RWPE2 (cell line): ENCODE results near the gene IL1RAPL2.
A peak's percentile ranks its signal among the peaks of the same experiment; 100 is the strongest.

ENCODE experiments used
- ATAC-seq: fragments of 200-7000 bp; cut with Tn5 transposase; 3 replicates; pipeline ENCODE4 v1.9.1; 2021; ENCODE audit warnings: low read depth
- DNase-seq: peaks from one replicate; pipeline ENCODE4 v3.0.0-alpha.2; 2020; ENCODE audit warnings: low spot score
- H3K27ac ChIP-seq: fragments of 450-650 bp; 2 replicates; pipeline ENCODE4 v1.5.1; 2017; ENCODE audit warnings: mild to moderate bottlenecking; ENCODE audit not compliant: poor library complexity, severe bottlenecking
- H3K27me3 ChIP-seq: fragments of 250-450 bp; sonication (Bioruptor Pico); 2 replicates; pipeline ENCODE4 v1.5.1; 2021; ENCODE audit warnings: mild to moderate bottlenecking, moderate library complexity; ENCODE audit not compliant: insufficient read depth, poor library complexity, severe bottlenecking
- H3K36me3 ChIP-seq: fragments of 250-450 bp; sonication (Bioruptor Pico); 2 replicates; pipeline ENCODE4 v1.5.1; 2020; ENCODE audit warnings: low read depth, mild to moderate bottlenecking, moderate library complexity
- H3K4me1 ChIP-seq: fragments of 250-450 bp; sonication (Bioruptor Pico); 2 replicates; pipeline ENCODE4 v1.5.1; 2021; ENCODE audit warnings: mild to moderate bottlenecking, moderate library complexity; ENCODE audit not compliant: insufficient read depth, poor library complexity, severe bottlenecking
- H3K4me3 ChIP-seq: fragments of 250-450 bp; sonication (Bioruptor Pico); 2 replicates; pipeline ENCODE4 v1.5.1; 2021; ENCODE audit warnings: mild to moderate bottlenecking, moderate library complexity; ENCODE audit not compliant: severe bottlenecking
- H3K9me3 ChIP-seq: fragments of 250-450 bp; sonication (Bioruptor Pico); 2 replicates; pipeline ENCODE4 v1.5.1; 2021; ENCODE audit warnings: mild to moderate bottlenecking, moderate library complexity; ENCODE audit not compliant: severe bottlenecking
- TF ChIP-seq, protein P1 (sequence below): fragments of 450-650 bp; IDR thresholded peaks from one replicate; pipeline ENCODE4 v1.5.1; 2017; ENCODE audit warnings: mild to moderate bottlenecking, moderate library complexity; ENCODE audit not compliant: poor library complexity, severe bottlenecking

IL1RAPL2 gene

DNA sequence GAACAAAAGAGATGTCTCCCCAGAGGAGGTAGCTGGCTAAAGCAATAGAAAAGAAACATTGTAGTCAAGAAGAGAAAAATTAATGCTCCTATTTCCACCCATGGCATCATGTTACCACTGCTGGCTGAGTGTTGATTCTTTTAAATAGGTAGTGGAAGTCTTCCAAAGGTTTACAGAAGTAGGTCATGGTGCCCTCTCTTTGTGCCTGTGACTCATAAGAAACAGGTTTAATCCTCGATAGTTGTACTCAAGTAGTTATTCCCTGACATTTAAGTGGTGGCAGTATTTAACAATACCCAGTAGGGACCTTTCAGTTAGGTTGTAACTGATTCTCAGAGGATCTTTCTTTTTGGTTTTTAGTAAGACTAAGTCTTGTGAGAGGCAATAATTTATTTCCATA lies 406.7 kb downstream of the IL1RAPL2 start:
- H3K27me3 ChIP-seq, result no peaks in the 10 kb centered on the region
- DNase-seq (no peak), ATAC-seq (0 out of 3 replicates have a peak, but pooled peaks have one; percentile 38)
- H3K4me1 ChIP-seq, result no peaks in the 10 kb centered on the region
- no peaks in the 10 kb centered on the region for H3K9me3 ChIP-seq
- no peak overlapping the region for H3K4me3 ChIP-seq
- H3K27ac ChIP-seq, result no peak overlapping the region
- no peaks in the 10 kb centered on the region for H3K36me3 ChIP-seq
- TF ChIP-seq, protein P1, sequence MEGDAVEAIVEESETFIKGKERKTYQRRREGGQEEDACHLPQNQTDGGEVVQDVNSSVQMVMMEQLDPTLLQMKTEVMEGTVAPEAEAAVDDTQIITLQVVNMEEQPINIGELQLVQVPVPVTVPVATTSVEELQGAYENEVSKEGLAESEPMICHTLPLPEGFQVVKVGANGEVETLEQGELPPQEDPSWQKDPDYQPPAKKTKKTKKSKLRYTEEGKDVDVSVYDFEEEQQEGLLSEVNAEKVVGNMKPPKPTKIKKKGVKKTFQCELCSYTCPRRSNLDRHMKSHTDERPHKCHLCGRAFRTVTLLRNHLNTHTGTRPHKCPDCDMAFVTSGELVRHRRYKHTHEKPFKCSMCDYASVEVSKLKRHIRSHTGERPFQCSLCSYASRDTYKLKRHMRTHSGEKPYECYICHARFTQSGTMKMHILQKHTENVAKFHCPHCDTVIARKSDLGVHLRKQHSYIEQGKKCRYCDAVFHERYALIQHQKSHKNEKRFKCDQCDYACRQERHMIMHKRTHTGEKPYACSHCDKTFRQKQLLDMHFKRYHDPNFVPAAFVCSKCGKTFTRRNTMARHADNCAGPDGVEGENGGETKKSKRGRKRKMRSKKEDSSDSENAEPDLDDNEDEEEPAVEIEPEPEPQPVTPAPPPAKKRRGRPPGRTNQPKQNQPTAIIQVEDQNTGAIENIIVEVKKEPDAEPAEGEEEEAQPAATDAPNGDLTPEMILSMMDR, result no peak

DNA sequence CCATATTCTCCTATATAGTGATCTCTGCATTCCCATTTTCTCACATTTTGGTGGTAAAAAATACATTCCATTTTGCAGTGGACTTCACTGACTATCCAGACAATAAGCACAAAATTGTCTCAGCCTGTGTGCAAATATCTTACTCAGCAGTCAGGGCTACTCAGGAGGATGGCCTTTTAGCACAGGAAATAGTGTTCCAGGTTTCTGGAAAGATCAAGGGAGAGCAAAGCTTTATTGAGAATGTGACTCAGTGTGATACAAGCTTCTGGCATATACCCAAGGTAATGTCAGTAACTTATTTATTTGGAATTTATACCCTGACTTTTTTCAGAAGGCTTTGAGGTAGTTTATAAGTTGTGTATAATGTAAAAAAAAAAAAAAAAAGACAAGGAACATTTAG lies 421.1 kb downstream of the IL1RAPL2 start:
- peak; percentile 78 for ATAC-seq
- TF ChIP-seq, protein P1, result no peak
- H3K36me3 ChIP-seq, result no peaks in the 10 kb centered on the region
- no peaks in the 10 kb centered on the region for H3K27me3 ChIP-seq
- DNase-seq, result no peak
- H3K4me1 ChIP-seq, result no peaks in the 10 kb centered on the region
- no peaks in the 10 kb centered on the region for H3K9me3 ChIP-seq
- no peak overlapping the region for H3K4me3 ChIP-seq
- no peak overlapping the region for H3K27ac ChIP-seq

GRCh38 chrX:104988038-104988437 lies 422.0 kb downstream of the IL1RAPL2 start:
- ATAC-seq (no peak), DNase-seq (no peak)
- TF ChIP-seq, protein P1, result no peak
- no peaks in the 10 kb centered on the region for H3K27me3 ChIP-seq
- no peak overlapping the region for H3K27ac ChIP-seq
- no peak overlapping the region for H3K4me3 ChIP-seq
- no peaks in the 10 kb centered on the region for H3K9me3 ChIP-seq
- H3K4me1 ChIP-seq, result no peaks in the 10 kb centered on the region
- no peaks in the 10 kb centered on the region for H3K36me3 ChIP-seq

DNA sequence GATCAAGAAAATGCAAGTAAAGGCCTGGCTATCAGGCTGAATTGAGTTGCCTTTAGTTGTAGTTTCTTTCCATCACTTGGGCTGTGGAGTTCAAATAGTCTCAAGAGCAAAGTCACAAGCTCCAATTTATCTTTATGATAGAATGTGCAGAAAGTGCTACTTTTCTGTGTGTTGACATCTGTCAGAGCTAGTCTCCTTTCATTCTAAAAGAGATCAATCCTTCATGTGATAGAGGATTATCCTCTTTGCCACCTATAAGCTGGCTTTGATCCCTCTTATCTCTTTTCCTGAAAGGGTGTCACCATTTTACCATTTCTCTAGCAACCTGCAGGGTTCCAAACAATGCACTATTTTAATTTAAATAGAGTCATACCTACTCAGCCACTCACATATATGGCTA lies 429.5 kb downstream of the IL1RAPL2 start:
- TF ChIP-seq, protein P1, result no peak
- H3K4me1 ChIP-seq, result no peaks in the 10 kb centered on the region
- H3K9me3 ChIP-seq, result no peaks in the 10 kb centered on the region
- H3K27ac ChIP-seq, result no peak overlapping the region
- no peaks in the 10 kb centered on the region for H3K27me3 ChIP-seq
- DNase-seq (no peak), ATAC-seq (no peak)
- H3K4me3 ChIP-seq, result no peak overlapping the region
- H3K36me3 ChIP-seq, result no peaks in the 10 kb centered on the region

- DNase-seq (no peak), ATAC-seq (no peak)
- H3K4me3 ChIP-seq, result no peak overlapping the region
- no peak overlapping the region for H3K27ac ChIP-seq
- H3K9me3 ChIP-seq, result no peaks in the 10 kb centered on the region
- TF ChIP-seq, protein P1, result no peak
- no peaks in the 10 kb centered on the region for H3K27me3 ChIP-seq
- H3K36me3 ChIP-seq, result no peaks in the 10 kb centered on the region
- no peaks in the 10 kb centered on the region for H3K4me1 ChIP-seq
These were observed 440.1 kb downstream of the IL1RAPL2 start for GRCh38 chrX:105006103-105006502.
